CD4-positive, alpha-beta T cell treated with Interleukin-21 for 1 hour (primary cell): ENCODE data around the gene MAPK10.
"Not testable (repeated sequence)": the region's sequence is repeated elsewhere in the genome, so short reads cannot be mapped to it uniquely, and the experiment has no call there.

Source experiments
- DNase-seq: peaks from one replicate; pipeline ENCODE4 v3.0.0-alpha.2; 2020

MAPK10 gene

GRCh38 chr4:86021671-86022070 is 338.2 kb downstream of the MAPK10 start:
- DNase-seq: not testable (repeated sequence)

GRCh38 chr4:86019906-86020305 is 339.9 kb downstream of the MAPK10 start:
- DNase-seq: no peak

- no peak for DNase-seq
Measured at GRCh38 chr4:86019362-86019761, 340.5 kb downstream of the MAPK10 start.

GRCh38 chr4:86015412-86016350 is 344.2 kb downstream of the MAPK10 start:
- DNase-seq: no peak

GRCh38 chr4:86014599-86014998 is 345.3 kb downstream of the MAPK10 start:
- DNase-seq: no peak

GRCh38 chr4:86013621-86014020 is 346.2 kb downstream of the MAPK10 start:
- DNase-seq: no peak

GRCh38 chr4:86011117-86011516 is 348.7 kb downstream of the MAPK10 start:
- DNase-seq: no peak

- DNase-seq: no peak
Measured at GRCh38 chr4:86007042-86007441, 352.8 kb downstream of the MAPK10 start.

- DNase-seq: no peak
Measured at GRCh38 chr4:86006057-86006456, 353.8 kb downstream of the MAPK10 start.

- DNase-seq: no peak
Measured at GRCh38 chr4:86004030-86004429, 355.8 kb downstream of the MAPK10 start.

- no peak for DNase-seq
Measured at GRCh38 chr4:86001591-86001990, 358.3 kb downstream of the MAPK10 start.

GRCh38 chr4:85995361-85995760 is 364.5 kb downstream of the MAPK10 start:
- DNase-seq: no peak

GRCh38 chr4:85994576-85994975 is 365.3 kb downstream of the MAPK10 start:
- no peak for DNase-seq

- no peak for DNase-seq
Measured at GRCh38 chr4:85993641-85994040, 366.2 kb downstream of the MAPK10 start.

- DNase-seq: no peak
Measured at GRCh38 chr4:85986266-85986665, 373.6 kb downstream of the MAPK10 start.

- no peak for DNase-seq
Measured at GRCh38 chr4:85979276-85979675, 380.6 kb downstream of the MAPK10 start.

GRCh38 chr4:85970535-85970934 is 389.3 kb downstream of the MAPK10 start:
- DNase-seq: no peak

- DNase-seq: no peak
Measured at GRCh38 chr4:85968945-85969819, 390.7 kb downstream of the MAPK10 start.

- DNase-seq: no peak
Measured at GRCh38 chr4:85967872-85968271, 392.0 kb downstream of the MAPK10 start.

- no peak for DNase-seq
Measured at GRCh38 chr4:85966373-85966772, 393.5 kb downstream of the MAPK10 start.

GRCh38 chr4:85965529-85965928 is 394.3 kb downstream of the MAPK10 start:
- DNase-seq: no peak

- DNase-seq: not testable (repeated sequence)
Measured at GRCh38 chr4:85965017-85965416, 394.8 kb downstream of the MAPK10 start.

GRCh38 chr4:85964298-85964697 is 395.6 kb downstream of the MAPK10 start:
- DNase-seq: no peak

GRCh38 chr4:85963231-85963630 is 396.6 kb downstream of the MAPK10 start:
- DNase-seq: no peak
